Memory B cell (primary cell): Measurements from ENCODE around the gene HNRNPL.
"Not testable (repeated sequence)": the region's sequence is repeated elsewhere in the genome, so short reads cannot be mapped to it uniquely, and the experiment has no call there.

Source experiments
- ATAC-seq: fragments of 150-1000 bp; cut with Tn5 transposase; 2 replicates; pipeline ENCODE4 v1.10.0; 2021; ENCODE audit warnings: low read depth, mild to moderate bottlenecking, moderate library complexity
- DNase-seq, 2 donors: peaks; one replicate each; pipeline ENCODE4 v3.0.0; 2022; ENCODE audit warnings: low spot score in 2 of 2
- H3K27ac Mint-ChIP-seq: one replicate; pipeline ENCODE4 v1.8.0; 2022; ENCODE audit warnings: mild to moderate bottlenecking, moderate library complexity, mixed read lengths
- H3K27me3 Mint-ChIP-seq: one replicate; pipeline ENCODE4 v1.8.0; 2022; ENCODE audit warnings: mixed read lengths
- H3K36me3 Mint-ChIP-seq: one replicate; pipeline ENCODE4 v1.8.0; 2022; ENCODE audit warnings: mild to moderate bottlenecking, mixed read lengths
- H3K4me1 Mint-ChIP-seq: one replicate; pipeline ENCODE4 v1.8.0; 2022; ENCODE audit warnings: mixed read lengths
- H3K4me3 Mint-ChIP-seq: one replicate; pipeline ENCODE4 v1.8.0; 2022; ENCODE audit warnings: mild to moderate bottlenecking, moderate library complexity, mixed read lengths
- H3K9me3 Mint-ChIP-seq: one replicate; pipeline ENCODE4 v1.8.0; 2022; ENCODE audit warnings: mixed read lengths

The HNRNPL gene

DNA sequence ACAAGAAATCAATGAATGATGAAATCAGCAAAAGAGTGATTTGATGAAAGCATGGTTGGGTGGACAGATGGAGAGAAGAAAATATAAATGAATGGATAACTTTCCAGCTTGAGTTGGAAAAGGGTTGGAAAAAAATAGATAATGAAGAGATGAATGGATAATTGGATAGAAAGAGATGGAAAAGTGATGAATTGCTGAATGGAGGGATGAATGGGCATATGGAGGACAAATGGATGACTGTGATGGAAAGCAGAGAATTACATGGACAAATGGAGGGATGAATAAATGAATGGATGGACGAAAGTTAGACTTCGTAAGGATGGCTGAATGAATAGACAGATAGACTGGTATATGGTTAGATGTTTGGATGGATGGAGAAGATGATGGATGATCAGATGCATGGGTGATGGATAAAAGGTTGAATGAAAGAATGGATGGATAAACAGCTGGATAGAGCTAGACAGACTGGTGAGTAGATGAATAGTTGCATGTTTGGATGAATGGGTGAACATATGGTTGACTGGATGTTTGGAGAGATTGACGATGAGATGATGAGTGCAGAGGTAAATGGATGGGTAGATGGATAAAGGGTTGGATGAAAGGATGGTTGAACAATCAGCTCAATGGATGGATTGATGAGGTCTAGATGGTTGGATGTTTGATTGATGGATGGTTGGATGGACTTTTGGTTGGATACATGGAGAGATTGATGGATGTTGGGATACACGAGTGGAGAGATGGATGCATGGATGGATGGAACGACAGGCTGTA is 49.0 kb downstream of the HNRNPL start:
- DNase-seq (no peak), ATAC-seq (no peak)
- Mint-ChIP-seq H3K9me3 (no peaks in the 10 kb centered on the region), H3K4me1 (peaks cover 5% of the 10 kb centered on the region), H3K4me3 (no peak overlapping the region), H3K27me3 (no peaks in the 10 kb centered on the region), H3K27ac (no peak overlapping the region), H3K36me3 (peaks cover 6% of the 10 kb centered on the region)

DNA sequence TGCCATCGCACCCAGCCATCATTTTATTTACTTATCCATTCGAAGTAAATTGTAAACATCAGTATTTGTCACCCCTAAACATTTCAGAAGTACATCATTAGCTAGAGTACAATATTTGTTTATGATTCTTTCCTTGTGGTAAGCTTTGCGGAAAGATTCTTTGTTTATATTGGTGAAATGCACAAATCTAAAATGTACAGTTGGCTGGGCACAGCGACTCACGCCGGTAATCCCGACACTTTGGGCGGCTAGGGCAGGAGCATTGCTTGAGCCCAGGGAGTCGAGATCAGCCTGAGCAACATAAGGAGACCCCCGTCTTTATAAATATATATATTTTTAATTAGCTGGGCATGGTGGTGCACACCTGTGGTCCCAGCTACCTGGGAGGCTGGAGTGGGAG is 50.7 kb downstream of the HNRNPL start:
- no peaks in the 10 kb centered on the region for H3K9me3 Mint-ChIP-seq
- no peak for DNase-seq
- ATAC-seq = no peak
- no peaks in the 10 kb centered on the region for H3K4me1 Mint-ChIP-seq
- peaks cover 2% of the 10 kb centered on the region for H3K36me3 Mint-ChIP-seq
- H3K27ac Mint-ChIP-seq = no peak overlapping the region
- H3K4me3 Mint-ChIP-seq = no peak overlapping the region
- H3K27me3 Mint-ChIP-seq = no peaks in the 10 kb centered on the region

DNA sequence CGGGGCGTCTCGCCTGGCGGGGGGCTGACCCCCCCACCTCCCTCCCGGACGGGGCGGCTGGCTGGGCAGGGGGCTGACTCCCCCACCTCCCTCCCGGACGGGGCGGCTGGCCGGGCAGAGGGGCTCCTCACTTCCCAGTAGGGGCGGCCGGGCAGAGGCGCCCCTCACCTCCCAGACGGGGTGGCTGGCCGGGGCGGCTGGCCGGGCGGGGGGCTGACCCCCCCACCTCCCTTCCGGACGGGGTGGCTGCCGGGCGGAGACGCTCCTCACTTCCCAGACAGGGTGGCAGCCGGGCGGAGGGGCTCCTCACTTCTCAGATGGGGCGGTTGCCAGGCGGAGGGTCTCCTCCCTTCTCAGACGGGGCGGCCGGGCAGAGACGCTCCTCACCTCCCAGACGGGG is 52.0 kb downstream of the HNRNPL start:
- H3K27ac Mint-ChIP-seq, H3K36me3 Mint-ChIP-seq: not testable (repeated sequence)

DNA sequence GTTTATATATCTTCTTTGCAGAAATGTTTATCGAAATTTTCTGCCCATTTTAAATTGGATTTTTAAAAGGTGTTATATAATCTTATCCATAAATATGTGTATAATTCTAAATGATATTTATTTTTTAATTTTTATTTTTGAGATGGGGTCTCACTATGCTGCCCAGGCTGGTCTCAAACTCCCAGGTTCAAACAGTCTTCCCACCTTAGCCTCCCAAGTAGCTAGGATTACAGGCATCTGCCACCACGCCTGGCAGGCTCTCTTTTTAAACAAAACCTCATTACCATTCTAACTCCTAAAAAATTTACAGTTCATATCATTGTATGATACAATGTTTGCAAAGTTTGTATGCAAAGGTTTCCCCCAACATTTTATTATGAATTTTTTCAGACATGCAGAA is 53.6 kb downstream of the HNRNPL start:
- no peaks in the 10 kb centered on the region for H3K4me1 Mint-ChIP-seq
- H3K4me3 Mint-ChIP-seq = no peak overlapping the region
- no peaks in the 10 kb centered on the region for H3K27me3 Mint-ChIP-seq
- DNase-seq (no peak), ATAC-seq (no peak)
- no peak overlapping the region for H3K27ac Mint-ChIP-seq
- no peaks in the 10 kb centered on the region for H3K9me3 Mint-ChIP-seq
- peaks cover 2% of the 10 kb centered on the region for H3K36me3 Mint-ChIP-seq

More for the DNA sequence above, 52.0 kb downstream of the HNRNPL start:
- not testable (repeated sequence) for H3K9me3 Mint-ChIP-seq, DNase-seq, H3K4me3 Mint-ChIP-seq, ATAC-seq, H3K4me1 Mint-ChIP-seq, H3K27me3 Mint-ChIP-seq

DNA sequence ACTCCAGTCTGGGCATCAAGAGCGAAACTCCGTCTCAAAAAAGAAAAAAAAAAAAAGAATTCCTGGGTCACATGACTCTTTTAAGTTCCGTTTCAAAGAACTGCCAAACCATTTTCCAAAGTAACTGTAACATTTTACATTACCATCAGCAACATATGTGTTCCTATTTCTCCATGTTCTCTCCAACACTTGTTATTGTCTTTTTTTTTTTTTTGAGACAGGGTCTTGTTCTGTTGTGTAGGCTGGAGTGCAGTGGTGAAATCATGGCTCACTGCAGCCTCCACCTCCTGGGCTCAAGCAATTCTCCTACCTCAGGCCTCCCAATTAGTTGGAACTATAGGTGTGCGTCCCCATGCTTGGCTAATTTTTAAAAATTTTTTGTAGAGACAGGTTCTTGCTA is 54.2 kb downstream of the HNRNPL start:
- H3K4me1 Mint-ChIP-seq = no peaks in the 10 kb centered on the region
- H3K9me3 Mint-ChIP-seq = no peaks in the 10 kb centered on the region
- H3K36me3 Mint-ChIP-seq = peaks cover 2% of the 10 kb centered on the region
- H3K4me3 Mint-ChIP-seq = no peak overlapping the region
- no peak overlapping the region for H3K27ac Mint-ChIP-seq
- no peaks in the 10 kb centered on the region for H3K27me3 Mint-ChIP-seq
- DNase-seq = no peak
- ATAC-seq = no peak

DNA sequence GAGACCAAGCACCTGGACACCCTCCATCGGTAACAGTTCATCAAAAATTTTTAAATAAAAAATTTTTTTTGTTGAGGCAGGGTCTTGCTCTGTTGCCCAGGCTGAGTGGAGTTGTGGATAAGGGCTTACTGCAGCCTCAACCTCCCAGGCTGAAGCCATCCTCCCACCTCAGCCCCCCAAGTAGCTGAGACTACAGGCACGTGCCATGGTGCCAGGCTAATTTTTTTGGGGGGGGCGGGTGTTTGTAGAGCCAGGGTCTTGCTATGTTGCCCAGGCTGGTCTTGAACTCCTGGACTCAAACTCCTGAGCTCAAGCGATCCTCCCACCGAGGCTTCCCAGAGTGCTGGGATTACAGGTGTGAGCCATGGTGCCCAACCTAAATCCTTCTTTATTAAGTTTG is 56.1 kb downstream of the HNRNPL start:
- Mint-ChIP-seq H3K9me3 (no peaks in the 10 kb centered on the region), H3K27me3 (no peaks in the 10 kb centered on the region), H3K4me1 (no peaks in the 10 kb centered on the region), H3K36me3 (no peaks in the 10 kb centered on the region), H3K27ac (no peak overlapping the region), H3K4me3 (peak overlapping the region; percentile 71)
- DNase-seq = no peak
- ATAC-seq = no peak

DNA sequence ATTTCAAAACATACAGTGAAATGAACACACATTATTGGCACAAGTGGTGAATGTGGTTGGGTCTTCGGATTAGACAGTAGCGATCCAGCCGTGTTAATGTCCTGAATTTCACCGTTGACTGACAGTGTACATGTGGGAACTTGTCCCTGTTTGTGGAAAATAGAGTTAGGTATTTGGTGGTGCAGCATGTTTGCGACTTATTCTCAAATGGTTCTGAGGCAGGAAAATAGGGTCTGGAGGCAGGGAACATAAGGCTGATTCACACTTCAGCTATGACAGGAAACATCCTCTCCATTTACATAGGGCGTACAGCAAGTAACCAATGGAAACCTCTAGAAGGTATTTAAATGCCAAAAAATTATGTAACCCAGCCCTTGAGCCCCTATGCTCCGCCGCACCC is 56.6 kb downstream of the HNRNPL start:
- ATAC-seq (no peak), DNase-seq (no peak)
- no peaks in the 10 kb centered on the region for H3K27me3 Mint-ChIP-seq
- no peak overlapping the region for H3K27ac Mint-ChIP-seq
- no peaks in the 10 kb centered on the region for H3K9me3 Mint-ChIP-seq
- H3K36me3 Mint-ChIP-seq = no peaks in the 10 kb centered on the region
- H3K4me1 Mint-ChIP-seq = no peaks in the 10 kb centered on the region
- H3K4me3 Mint-ChIP-seq = peak overlapping the region; percentile 71

DNA sequence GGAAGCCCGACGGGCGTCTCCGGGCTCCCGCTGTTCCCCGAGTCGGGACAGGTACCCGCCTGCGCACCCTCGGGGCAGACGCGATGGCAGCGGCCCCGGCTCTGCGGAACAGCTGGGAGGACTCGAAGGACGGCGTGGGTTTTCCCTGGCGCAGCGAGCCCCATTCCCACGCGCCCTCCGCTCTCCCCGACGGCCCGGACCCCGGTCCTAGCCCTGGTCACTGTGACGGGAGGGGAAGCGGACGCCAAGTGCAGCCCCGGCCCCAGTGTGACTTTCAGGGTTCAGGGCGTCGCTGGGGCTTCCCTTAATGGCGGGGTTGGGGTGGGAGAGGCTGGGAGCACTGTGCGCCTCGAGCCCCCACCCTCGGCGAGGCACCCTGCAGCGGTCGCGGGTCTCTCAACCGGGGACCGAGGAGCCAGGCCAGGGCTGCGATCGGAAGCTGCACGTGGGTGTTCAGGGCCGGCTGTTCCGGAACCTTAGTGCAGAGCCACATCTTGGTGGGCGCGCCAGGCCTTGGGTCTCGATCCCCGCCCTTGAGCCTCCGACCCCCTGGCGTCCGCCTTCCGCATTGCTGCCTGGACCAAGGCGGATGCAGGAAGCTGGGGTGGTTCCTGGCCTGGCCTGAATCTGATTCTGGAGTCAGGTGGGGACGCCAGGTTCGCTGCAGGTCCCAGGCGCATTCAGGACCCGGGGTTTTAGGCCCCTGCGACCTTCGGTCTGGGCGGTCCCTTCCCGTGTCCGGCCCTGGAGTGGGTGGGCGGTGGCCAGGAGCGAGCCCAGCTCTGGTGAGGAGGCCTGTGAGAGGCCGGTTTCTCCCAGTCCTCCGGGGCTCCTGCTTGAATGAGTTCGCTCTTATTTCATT is 57.3 kb downstream of the HNRNPL start:
- ATAC-seq (peak; percentile 57), DNase-seq (peak; percentile 31 to 52)
- H3K4me3 Mint-ChIP-seq = peak overlapping the region; percentile 71
- H3K27me3 Mint-ChIP-seq = no peaks in the 10 kb centered on the region
- H3K9me3 Mint-ChIP-seq = no peaks in the 10 kb centered on the region
- H3K4me1 Mint-ChIP-seq = no peaks in the 10 kb centered on the region
- H3K27ac Mint-ChIP-seq = no peak overlapping the region
- no peaks in the 10 kb centered on the region for H3K36me3 Mint-ChIP-seq

DNA sequence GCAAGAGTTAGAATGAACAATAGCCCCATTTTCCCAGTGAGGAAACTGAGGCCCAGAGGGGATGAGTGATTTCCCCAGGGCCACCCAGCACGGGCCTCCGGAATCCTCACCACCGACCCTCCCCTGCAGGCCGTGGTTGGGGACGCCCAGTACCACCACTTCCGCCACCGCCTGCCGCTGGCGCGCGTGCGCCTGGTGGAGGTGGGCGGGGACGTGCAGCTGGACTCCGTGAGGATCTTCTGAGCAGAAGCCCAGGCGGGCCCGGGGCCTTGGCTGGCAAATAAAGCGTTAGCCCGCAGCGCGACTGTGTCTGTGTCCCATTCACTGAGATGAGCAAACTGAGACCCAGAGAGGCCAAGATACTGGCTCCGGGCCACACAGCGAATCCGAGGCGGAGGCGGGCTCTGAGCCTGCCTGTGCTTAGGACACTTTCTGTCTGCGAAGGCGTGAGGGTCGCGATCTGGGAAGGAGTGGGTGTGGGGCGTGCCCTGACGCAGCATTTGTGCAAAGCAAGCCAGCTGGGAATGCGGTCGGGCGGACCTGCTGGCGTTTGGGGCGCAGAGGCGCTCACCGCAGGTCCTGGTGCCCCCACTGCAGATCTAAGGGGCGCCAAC is 58.2 kb downstream of the HNRNPL start:
- H3K27me3 Mint-ChIP-seq, DNase-seq, H3K27ac Mint-ChIP-seq, H3K9me3 Mint-ChIP-seq, H3K4me1 Mint-ChIP-seq, H3K4me3 Mint-ChIP-seq, H3K36me3 Mint-ChIP-seq: not testable (repeated sequence)
- peak; percentile 88 for ATAC-seq

DNA sequence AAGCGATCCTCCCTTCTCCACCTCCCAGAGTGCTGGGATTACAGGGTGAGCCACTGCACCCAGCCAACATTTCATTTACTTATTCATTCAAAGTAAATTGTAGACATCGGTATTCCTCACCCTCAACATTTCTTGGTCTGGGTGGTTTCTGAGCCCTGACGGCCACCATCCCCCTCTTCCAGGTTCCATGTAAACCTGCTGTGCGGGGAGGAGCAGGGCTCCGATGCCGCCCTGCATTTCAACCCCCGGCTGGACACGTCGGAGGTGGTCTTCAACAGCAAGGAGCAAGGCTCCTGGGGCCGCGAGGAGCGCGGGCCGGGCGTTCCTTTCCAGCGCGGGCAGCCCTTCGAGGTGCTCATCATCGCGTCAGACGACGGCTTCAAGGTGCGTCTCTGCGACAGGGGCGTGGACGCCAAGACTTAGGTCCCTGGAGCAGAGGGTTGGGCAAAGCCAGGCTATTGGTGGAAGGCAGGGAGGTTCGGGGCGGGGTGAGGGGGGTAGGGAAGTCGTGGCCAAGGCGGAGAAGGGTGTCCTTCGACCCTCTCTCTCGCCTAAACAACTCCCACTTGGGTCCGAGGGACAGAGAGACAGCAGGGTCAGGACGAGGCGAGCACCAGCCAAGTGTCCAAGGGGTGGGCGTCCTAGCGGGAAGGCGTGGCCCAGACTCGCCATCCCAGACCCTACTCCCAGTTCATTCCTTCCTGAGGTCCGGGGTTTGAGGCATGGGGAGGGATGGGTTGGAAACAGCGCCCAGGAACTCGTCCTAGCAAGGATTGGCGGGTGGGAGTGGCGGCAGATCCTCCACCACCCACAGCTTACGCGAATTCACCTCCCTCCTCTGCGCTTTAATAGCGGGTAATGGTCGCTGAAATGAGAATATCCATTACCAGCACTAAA is 59.0 kb downstream of the HNRNPL start:
- not testable (repeated sequence) for H3K9me3 Mint-ChIP-seq, H3K27me3 Mint-ChIP-seq, H3K36me3 Mint-ChIP-seq, ATAC-seq, H3K4me1 Mint-ChIP-seq, DNase-seq, H3K4me3 Mint-ChIP-seq, H3K27ac Mint-ChIP-seq

DNA sequence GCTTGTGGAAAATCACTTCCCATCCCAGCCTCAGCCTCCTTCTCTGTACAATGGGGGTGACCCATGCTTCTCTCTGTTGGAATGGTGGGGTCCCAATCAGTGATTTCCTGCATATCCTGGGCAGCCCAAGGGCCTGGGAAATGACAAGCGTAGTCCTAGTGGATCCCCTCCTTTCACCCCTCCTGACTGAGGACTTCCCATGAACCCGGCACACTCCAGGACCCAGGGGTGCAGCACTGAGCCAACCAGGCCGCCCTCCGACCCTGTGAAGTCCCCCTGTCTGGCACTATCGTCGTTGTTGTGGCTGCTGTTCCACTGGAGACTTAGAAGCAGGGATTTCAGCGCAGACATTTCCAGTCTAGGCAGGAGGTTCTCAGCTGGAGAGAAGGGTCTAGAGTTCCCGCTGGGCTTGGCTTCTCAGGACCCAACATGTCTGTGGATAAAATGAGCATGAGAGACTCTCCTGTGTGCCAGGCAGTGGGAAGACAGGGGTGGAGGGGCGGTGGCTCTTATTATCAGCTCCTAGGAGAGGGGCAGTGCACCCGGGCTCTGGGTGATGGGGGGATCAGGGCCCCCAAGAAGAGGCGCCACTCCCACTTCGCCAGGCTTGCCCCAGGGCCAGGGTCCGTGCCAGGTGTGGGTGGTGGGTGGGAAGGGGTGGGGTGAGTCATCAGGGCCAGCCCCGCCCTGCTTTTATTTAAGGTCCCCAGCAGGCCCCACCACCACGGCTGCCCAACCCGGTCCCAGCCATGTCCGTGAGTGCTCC is 61.1 kb downstream of the HNRNPL start, which contains the start of gene LGALS7B:
LGALS7B (plus strand) TSS at position 723 of the 766 bp plus-strand sequence; CDS start at position 750, 27 bp downstream.
- ATAC-seq (no peak), DNase-seq (no peak)
- Mint-ChIP-seq H3K27ac (no peak within 1 kb of the TSS), H3K4me1 (no peaks in the 10 kb centered on the region), H3K27me3 (no peaks in the 10 kb centered on the region), H3K4me3 (no peak within 1 kb of the TSS), H3K36me3 (no peaks in the 10 kb centered on the region), H3K9me3 (no peaks in the 10 kb centered on the region)

DNA sequence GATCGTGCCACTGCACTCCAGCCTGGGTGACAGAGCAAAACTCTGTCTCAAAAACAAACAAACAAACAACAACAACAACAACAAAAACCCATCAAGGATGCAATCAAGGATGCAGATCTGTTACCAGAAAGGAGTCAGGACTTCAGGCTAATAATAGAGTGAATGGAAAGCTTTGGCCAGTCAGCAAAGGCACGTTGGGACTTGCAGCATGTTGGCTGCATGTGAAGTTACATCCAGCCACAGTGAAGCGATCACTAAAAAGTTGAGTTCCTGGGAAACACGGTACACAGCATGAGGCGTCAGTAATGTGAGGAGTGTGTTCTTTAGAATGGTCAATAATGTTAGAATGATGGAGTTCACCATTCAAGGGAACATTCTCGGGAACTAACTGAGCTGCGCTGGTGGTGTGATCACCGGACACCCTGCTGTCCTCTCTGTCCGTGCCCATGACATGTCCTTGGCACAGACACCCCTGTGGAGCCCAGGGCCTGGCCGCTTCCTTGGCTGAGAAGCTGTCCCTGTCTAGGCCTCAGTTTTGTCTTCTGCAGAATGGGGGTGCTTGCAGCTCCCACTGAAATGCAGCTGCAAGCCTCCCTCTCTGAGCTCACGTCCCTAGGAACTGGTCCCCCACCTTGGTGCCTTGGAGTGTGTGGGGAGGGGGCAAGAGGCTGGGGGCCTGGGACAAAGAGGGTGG is 63.1 kb downstream of the HNRNPL start:
- no peak for DNase-seq
- Mint-ChIP-seq H3K27ac (no peak overlapping the region), H3K4me3 (no peak overlapping the region), H3K9me3 (no peaks in the 10 kb centered on the region), H3K4me1 (no peaks in the 10 kb centered on the region), H3K36me3 (no peaks in the 10 kb centered on the region), H3K27me3 (no peaks in the 10 kb centered on the region)
- ATAC-seq = no peak
